ENCODE results near the gene BMPR1B.

The BMPR1B gene

DNA sequence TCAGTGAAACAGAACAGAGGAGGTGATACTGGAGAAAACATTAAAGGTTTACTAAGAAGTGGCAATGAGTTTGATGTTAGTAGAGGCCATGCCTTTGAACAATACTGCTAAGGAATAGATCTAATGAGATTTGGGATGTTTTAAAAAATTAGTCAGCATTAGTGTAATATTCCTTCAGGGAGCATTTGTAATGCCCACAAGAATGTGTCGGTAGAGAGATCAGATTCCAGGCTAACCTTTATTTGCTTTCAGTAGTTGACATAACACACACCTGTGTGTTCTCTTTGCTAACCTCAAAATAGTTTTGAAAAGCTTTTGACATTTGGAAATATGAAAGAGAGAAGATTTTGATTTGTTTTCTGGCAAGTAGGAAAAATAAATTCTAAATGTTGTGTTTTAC is 328.8 kb downstream of the BMPR1B start:
- peak overlapping the region; percentile 65 for H3K4me2 ChIP-seq (ENCODE audit: insufficient read depth, low read length)

DNA sequence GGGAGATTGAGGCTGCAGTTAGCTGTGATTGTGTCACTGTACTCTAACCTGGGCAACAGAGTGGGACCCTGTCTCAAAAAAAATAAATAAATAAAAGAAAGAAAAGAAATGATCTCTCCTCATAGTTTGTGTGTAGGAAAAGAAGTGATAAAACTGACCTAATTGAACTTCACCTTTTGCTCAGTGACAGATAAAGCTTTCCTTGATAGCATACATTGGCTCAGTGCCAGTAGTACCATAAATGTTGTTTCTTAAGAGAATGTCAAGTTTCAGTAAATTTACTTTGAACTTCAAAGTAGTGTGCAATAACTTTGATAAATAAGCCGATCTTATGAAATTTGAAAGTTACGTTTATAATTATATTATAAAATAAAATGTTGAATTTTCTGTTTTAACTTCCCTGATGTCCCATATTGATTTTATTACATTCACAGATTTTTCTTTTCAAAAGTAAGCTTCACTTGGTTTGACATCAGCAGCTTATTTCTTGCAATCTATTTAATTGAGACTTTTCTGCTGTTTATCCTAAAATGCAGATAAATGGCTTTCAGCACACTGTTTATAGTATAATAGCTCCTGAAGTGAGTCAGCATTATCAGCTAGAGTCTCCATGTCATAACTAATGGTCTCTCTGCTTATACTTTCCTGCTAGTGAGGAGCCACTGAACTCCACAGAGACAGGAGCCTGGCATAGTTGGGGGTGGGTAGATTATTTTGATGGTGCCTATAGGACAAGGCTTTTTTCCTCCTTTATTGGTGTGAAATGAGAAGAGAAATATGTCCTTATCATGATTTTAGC is 330.1 kb downstream of the BMPR1B start:
- DNase-seq: no peak
- H3K79me2 ChIP-seq (ENCODE audit: insufficient read depth, low read length): peaks cover 72% of the 10 kb centered on the region

More for the DNA sequence above, 328.8 kb downstream of the BMPR1B start:
- no peak overlapping the region for H2AFZ ChIP-seq (ENCODE audit: low read depth, low read length)
- peak overlapping the region; percentile 94 for H3K27ac ChIP-seq (ENCODE audit: low read length)
- TF ChIP-seq CTCF (IDR thresholded peaks at IDR 0.05; ENCODE audit: borderline replicate concordance, extremely low read depth, low read length, poor library complexity, severe bottlenecking) (no peak), EZH2 (IDR thresholded peaks at IDR 0.05; ENCODE audit: borderline replicate concordance, low read depth, low read length, severe bottlenecking) (no peak)
- ATAC-seq (ENCODE audit: insufficient read depth, low read depth): no peak
- no peaks in the 10 kb centered on the region for H3K27me3 ChIP-seq (ENCODE audit: insufficient read depth, low read length, poor library complexity)
- no peaks in the 10 kb centered on the region for H3K36me3 ChIP-seq (ENCODE audit: insufficient read depth, low read length)
- H3K79me2 ChIP-seq (ENCODE audit: insufficient read depth, low read length): peaks cover 67% of the 10 kb centered on the region
- no peaks in the 10 kb centered on the region for H4K20me1 ChIP-seq (ENCODE audit: insufficient read depth, low read length)
- no peaks in the 10 kb centered on the region for H3K9me3 ChIP-seq (ENCODE audit: insufficient read depth, low read length, severe bottlenecking)
- H3K9ac ChIP-seq (ENCODE audit: low read depth, low read length): peak overlapping the region; percentile 55
- H3K4me1 ChIP-seq (ENCODE audit: insufficient read depth, low read length): peaks cover 98% of the 10 kb centered on the region
- H3K4me3 ChIP-seq (ENCODE audit: low read depth in 1 of 2, low read length in 2 of 2): peak overlapping the region in 1 of 2 experiments; percentile 51; a peak in 2 of 4 replicates
- no peak for DNase-seq

GRCh38 chr4:95091272-95091671 is 333.5 kb downstream of the BMPR1B start:
- no peak for TF ChIP-seq CTCF (IDR thresholded peaks at IDR 0.05; ENCODE audit: borderline replicate concordance, extremely low read depth, low read length, poor library complexity, severe bottlenecking)
- TF ChIP-seq EZH2 (IDR thresholded peaks at IDR 0.05; ENCODE audit: borderline replicate concordance, low read depth, low read length, severe bottlenecking): no peak
- Histone ChIP-seq H3K27ac (ENCODE audit: low read length) (peak overlapping the region; percentile 94), H3K4me3 (ENCODE audit: low read depth in 1 of 2, low read length in 2 of 2) (peak overlapping the region; percentile 51 to 56; a peak in 3 of 4 replicates), H2AFZ (ENCODE audit: low read depth, low read length) (0 out of 2 replicates have a peak overlapping the region, but pooled peaks have one; percentile 10), H3K9me3 (ENCODE audit: insufficient read depth, low read length, severe bottlenecking) (no peaks in the 10 kb centered on the region), H3K9ac (ENCODE audit: low read depth, low read length) (peak overlapping the region; percentile 67), H3K4me2 (ENCODE audit: insufficient read depth, low read length) (peak overlapping the region; percentile 63), H3K36me3 (ENCODE audit: insufficient read depth, low read length) (no peaks in the 10 kb centered on the region), H3K4me1 (ENCODE audit: insufficient read depth, low read length) (peaks cover 89% of the 10 kb centered on the region), H3K27me3 (ENCODE audit: insufficient read depth, low read length, poor library complexity) (no peaks in the 10 kb centered on the region), H3K79me2 (ENCODE audit: insufficient read depth, low read length) (peaks cover 94% of the 10 kb centered on the region), H4K20me1 (ENCODE audit: insufficient read depth, low read length) (no peaks in the 10 kb centered on the region)
- ATAC-seq (ENCODE audit: insufficient read depth, low read depth): peak; percentile 89
- peak; percentile 88 for DNase-seq

More for the DNA sequence above, 330.1 kb downstream of the BMPR1B start:
- peak overlapping the region in 1 of 2 experiments; percentile 21; a peak in 1 of 4 replicates for H3K4me3 ChIP-seq (ENCODE audit: low read depth in 1 of 2, low read length in 2 of 2)
- H3K27me3 ChIP-seq (ENCODE audit: insufficient read depth, low read length, poor library complexity): no peaks in the 10 kb centered on the region
- TF ChIP-seq EZH2 (IDR thresholded peaks at IDR 0.05; ENCODE audit: borderline replicate concordance, low read depth, low read length, severe bottlenecking) (no peak), CTCF (IDR thresholded peaks at IDR 0.05; ENCODE audit: borderline replicate concordance, extremely low read depth, low read length, poor library complexity, severe bottlenecking) (no peak)
- H3K27ac ChIP-seq (ENCODE audit: low read length): peak overlapping the region; percentile 94
- H4K20me1 ChIP-seq (ENCODE audit: insufficient read depth, low read length): no peaks in the 10 kb centered on the region
- H3K4me1 ChIP-seq (ENCODE audit: insufficient read depth, low read length): peaks cover 98% of the 10 kb centered on the region
- peak overlapping the region; percentile 55 for H3K9ac ChIP-seq (ENCODE audit: low read depth, low read length)
- peak overlapping the region; percentile 65 for H3K4me2 ChIP-seq (ENCODE audit: insufficient read depth, low read length)
- no peak overlapping the region for H2AFZ ChIP-seq (ENCODE audit: low read depth, low read length)
- ATAC-seq (ENCODE audit: insufficient read depth, low read depth): no peak
- H3K9me3 ChIP-seq (ENCODE audit: insufficient read depth, low read length, severe bottlenecking): no peaks in the 10 kb centered on the region
- H3K36me3 ChIP-seq (ENCODE audit: insufficient read depth, low read length): no peaks in the 10 kb centered on the region

Measured in DND-41 (cell line).